ENCODE measurements around the gene PPP1R9B. TPM values are rescaled to one million over a fixed set of nuclear protein-coding genes. Genes with fewer than 3 reads are reported as not detected.

Gene PPP1R9B
- total RNA-seq, 2 experiments from 2014 or later = 84.3 to 86.1 TPM

GRCh38 chr17:50141745-50142110 lies 8.7 kb downstream of the PPP1R9B start:
- Mint-ChIP-seq H3K4me3 (peak overlapping the region; percentile 10), H3K9me3 (no peaks in the 10 kb centered on the region), H3K4me1 (ENCODE audit: low read depth) (peaks cover 71% of the 10 kb centered on the region), H3K27ac (peak overlapping the region; percentile 77), H3K36me3 (peaks cover 79% of the 10 kb centered on the region), H3K27me3 (no peaks in the 10 kb centered on the region)
- ChIA-PET CTCF (interaction anchor here (1.2 to 3.9 kb wide), 6 partner anchors 19 to 59 kb away, joined by 3 to 48 read pairs (median 10); no protein-coding TSS in a partner anchor), POLR2A (interaction anchor here (1.2 kb wide), 1 partner anchor 205 kb away, joined by 3 read pairs; no protein-coding TSS in a partner anchor)
- DNase-seq = peak; percentile 37
- intact Hi-C loops (cut with micrococcal nuclease) = no loop called here

DNA sequence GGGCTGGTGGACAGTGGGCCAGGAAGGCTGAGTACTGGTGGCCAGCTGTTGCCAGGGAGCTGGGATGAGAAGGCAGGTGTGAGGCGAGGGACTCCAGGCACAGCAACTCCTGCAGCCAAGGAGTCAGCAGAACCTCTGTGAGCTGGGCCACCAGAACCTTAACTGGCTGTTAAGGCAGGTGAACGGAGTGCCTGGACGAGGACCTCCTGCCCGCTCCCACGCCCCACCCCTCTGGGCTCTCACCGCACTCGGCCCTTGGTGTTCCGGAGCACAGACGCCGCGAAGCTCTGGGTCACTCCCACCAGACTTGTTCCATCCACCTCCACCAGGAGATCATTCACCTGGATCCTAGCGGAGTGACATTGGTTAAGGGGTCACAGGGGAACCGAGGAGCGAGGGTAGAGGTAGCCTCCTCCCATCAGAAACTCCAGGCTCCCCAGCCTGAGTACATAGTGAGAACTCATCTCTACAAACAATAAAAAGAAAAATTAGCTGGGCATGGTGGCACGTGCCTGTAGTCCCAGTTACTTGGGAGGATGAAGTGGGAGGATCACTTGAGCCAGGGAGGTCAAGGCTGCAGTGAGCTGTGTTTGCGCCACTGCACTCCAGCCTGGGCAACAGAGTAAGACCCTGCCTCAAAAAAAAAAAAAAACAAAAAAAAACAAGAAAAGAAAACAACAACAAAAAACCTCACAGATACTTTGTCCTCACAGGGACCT lies 9.3 kb downstream of the PPP1R9B start:
- Mint-ChIP-seq H3K27me3 (no peaks in the 10 kb centered on the region), H3K4me1 (ENCODE audit: low read depth) (peaks cover 68% of the 10 kb centered on the region), H3K27ac (peak overlapping the region; percentile 77), H3K36me3 (peaks cover 81% of the 10 kb centered on the region), H3K9me3 (no peaks in the 10 kb centered on the region), H3K4me3 (peak overlapping the region; percentile 24)
- no peak for DNase-seq
- ChIA-PET POLR2A (interaction anchor here (1.0 to 1.2 kb wide), 3 partner anchors 9 to 205 kb away, joined by 3 read pairs; no protein-coding TSS in a partner anchor), CTCF (interaction anchor here (1.0 to 3.9 kb wide), 13 partner anchors 7 to 156 kb away, joined by 3 to 48 read pairs (median 14); partner anchors contain the start of genes PPP1R9B and SAMD14)
- intact Hi-C loops (cut with micrococcal nuclease) = no loop called here

- Mint-ChIP-seq H3K9me3 (no peaks in the 10 kb centered on the region), H3K36me3 (peaks cover 81% of the 10 kb centered on the region), H3K4me3 (peak overlapping the region; percentile 55), H3K4me1 (ENCODE audit: low read depth) (peaks cover 58% of the 10 kb centered on the region), H3K27ac (peak overlapping the region; percentile 77), H3K27me3 (no peaks in the 10 kb centered on the region)
- intact Hi-C loops (cut with micrococcal nuclease) = loop anchor here (1.0 kb wide), 2 partner anchors 11 to 21 kb away; no protein-coding TSS in a partner anchor
- peak; percentile 89 for DNase-seq
- POLR2A ChIA-PET = interaction anchor here (1.0 to 1.2 kb wide), 4 partner anchors 8 to 206 kb away, joined by 3 to 9 read pairs (median 3); partner anchors contain the start of gene PPP1R9B
- CTCF ChIA-PET = interaction anchor here (0.6 to 3.9 kb wide), 14 partner anchors 8 to 157 kb away, joined by 3 to 48 read pairs (median 13); partner anchors contain the start of genes PPP1R9B and SAMD14
Measured at GRCh38 chr17:50139950-50140885, 10.3 kb downstream of the PPP1R9B start.

GRCh38 chr17:50139185-50139783 lies 11.2 kb downstream of the PPP1R9B start:
- intact Hi-C loops (cut with micrococcal nuclease) = no loop called here
- H3K4me1 Mint-ChIP-seq (ENCODE audit: low read depth) = peaks cover 49% of the 10 kb centered on the region
- no peak for DNase-seq
- ChIA-PET CTCF (interaction anchor here (0.8 to 3.9 kb wide), 18 partner anchors 9 to 158 kb away, joined by 3 to 48 read pairs (median 12); partner anchors contain the start of genes PPP1R9B, SAMD14 and SGCA), POLR2A (interaction anchor here (0.8 to 1.2 kb wide), 2 partner anchors 11 to 45 kb away, joined by 4 to 9 read pairs; partner anchors contain the start of gene PPP1R9B)
- H3K4me3 Mint-ChIP-seq = no peak overlapping the region
- no peak overlapping the region for H3K27ac Mint-ChIP-seq
- no peaks in the 10 kb centered on the region for H3K27me3 Mint-ChIP-seq
- no peaks in the 10 kb centered on the region for H3K9me3 Mint-ChIP-seq
- peaks cover 76% of the 10 kb centered on the region for H3K36me3 Mint-ChIP-seq

DNA sequence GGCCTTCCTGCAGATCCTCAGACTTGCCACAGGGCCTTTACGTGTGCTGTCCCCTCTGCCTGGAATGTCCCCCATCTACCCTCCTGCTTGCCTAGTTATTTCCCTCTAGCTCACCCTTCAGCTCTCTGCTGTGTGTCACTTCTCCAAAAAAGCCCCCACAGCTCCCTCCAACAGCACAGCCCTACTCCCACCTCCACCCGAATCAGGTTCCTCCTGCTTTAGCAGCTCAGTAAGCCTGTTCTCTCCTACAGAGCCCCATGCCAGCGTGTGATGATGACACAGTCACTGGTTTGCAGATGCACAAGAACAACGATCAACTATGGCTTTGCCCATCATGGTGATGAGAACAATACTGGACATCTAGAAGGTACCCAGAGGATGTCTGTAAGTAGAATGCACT lies 13.4 kb downstream of the PPP1R9B start:
- intact Hi-C loops (cut with micrococcal nuclease) = no loop called here
- H3K4me1 Mint-ChIP-seq (ENCODE audit: low read depth) = peaks cover 33% of the 10 kb centered on the region
- H3K4me3 Mint-ChIP-seq = no peak overlapping the region
- H3K9me3 Mint-ChIP-seq = no peaks in the 10 kb centered on the region
- CTCF ChIA-PET = interaction anchor here (1.0 to 2.1 kb wide), 3 partner anchors 20 to 63 kb away, joined by 3 to 9 read pairs (median 5); no protein-coding TSS in a partner anchor
- H3K36me3 Mint-ChIP-seq = peaks cover 67% of the 10 kb centered on the region
- POLR2A ChIA-PET = interaction anchor here (0.6 to 1.3 kb wide), 3 partner anchors 9 to 49 kb away, joined by 3 read pairs; no protein-coding TSS in a partner anchor
- no peak overlapping the region for H3K27ac Mint-ChIP-seq
- DNase-seq = no peak
- H3K27me3 Mint-ChIP-seq = no peaks in the 10 kb centered on the region

DNA sequence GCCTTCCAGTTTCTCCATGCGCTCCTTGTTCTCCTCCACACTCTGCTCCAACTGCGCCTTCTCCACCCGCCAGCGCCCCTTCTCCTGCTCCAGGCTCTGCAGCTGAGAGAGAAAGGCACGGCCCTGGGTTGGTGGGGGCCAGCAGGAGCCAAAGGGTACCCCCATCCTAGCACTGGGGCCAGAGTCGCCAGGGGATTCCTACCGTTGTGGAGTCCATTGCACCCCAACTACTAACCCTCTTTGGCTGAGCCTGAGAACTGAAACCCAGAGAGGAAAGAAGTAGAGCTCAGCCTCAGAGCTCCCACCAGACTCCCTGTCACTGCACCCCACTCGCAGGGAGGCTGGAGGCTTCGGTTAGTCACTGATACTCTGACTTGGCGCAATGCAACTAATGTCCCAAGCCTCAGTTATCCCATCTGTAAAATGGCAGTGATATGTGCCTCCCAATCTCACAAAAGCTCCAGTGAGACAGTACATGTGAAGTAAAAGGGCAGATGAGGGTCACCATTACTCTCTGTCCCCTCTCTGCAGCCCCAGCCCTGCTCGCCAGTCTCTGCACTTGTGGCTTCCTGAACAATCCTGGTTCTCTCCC lies 14.3 kb downstream of the PPP1R9B start:
- Mint-ChIP-seq H3K4me1 (ENCODE audit: low read depth) (peaks cover 31% of the 10 kb centered on the region), H3K4me3 (no peak overlapping the region), H3K9me3 (no peaks in the 10 kb centered on the region), H3K36me3 (peaks cover 60% of the 10 kb centered on the region), H3K27ac (peak overlapping the region; percentile 11), H3K27me3 (peaks cover 1% of the 10 kb centered on the region)
- intact Hi-C loops (cut with micrococcal nuclease) = no loop called here
- CTCF ChIA-PET = interaction anchor here (0.6 to 2.1 kb wide), 4 partner anchors 19 to 96 kb away, joined by 3 to 9 read pairs (median 4); no protein-coding TSS in a partner anchor
- POLR2A ChIA-PET = interaction anchor here (1.1 to 1.3 kb wide), 2 partner anchors 26 to 48 kb away, joined by 3 read pairs; no protein-coding TSS in a partner anchor
- no peak for DNase-seq

DNA sequence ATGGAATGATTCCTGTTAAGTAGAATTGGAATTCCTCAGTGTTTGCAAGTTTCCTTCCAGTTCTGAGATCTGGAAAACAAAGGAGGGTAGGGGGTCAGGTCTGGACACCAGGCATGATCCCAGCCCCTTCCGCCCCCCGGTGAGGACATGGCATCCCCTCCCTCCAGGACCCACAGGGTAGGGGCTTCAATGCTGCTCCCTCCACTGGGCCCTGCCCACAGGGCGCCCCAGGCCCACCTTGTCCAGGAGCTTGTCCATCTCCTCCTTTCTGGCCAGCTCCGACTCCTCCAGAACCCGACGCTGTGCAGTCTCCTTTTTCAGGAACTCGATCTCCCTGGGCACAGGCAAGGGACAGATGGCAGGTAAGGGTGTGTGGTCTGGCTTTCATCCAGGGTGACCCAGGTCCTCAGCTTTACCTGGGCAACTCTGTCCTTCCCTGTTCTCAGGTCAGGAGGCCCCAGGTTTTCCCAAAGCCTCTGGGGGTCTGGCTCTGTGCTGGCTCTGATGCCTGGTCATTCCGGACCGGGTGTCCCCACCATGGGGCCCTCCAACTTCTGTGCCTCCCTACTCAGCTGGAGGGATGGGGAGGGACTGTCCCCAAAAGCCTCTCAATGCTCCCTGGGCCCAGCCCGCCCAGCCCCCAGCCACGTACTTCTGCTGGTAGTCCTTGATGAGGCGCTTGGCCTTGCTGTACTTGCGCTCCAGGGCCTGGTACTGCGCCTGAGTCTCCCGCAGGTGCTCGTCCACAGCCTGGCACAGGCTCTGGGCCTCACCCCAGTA lies 15.0 kb downstream of the PPP1R9B start:
- H3K4me1 Mint-ChIP-seq (ENCODE audit: low read depth) = peaks cover 31% of the 10 kb centered on the region
- H3K9me3 Mint-ChIP-seq = no peaks in the 10 kb centered on the region
- H3K27me3 Mint-ChIP-seq = peaks cover 4% of the 10 kb centered on the region
- H3K27ac Mint-ChIP-seq = no peak overlapping the region
- ChIA-PET CTCF (interaction anchor here (1.3 to 2.1 kb wide), 2 partner anchors 18 to 26 kb away, joined by 3 to 9 read pairs; no protein-coding TSS in a partner anchor), POLR2A (interaction anchor here (1.3 kb wide), 1 partner anchor 26 kb away, joined by 3 read pairs; no protein-coding TSS in a partner anchor)
- intact Hi-C loops (cut with micrococcal nuclease) = no loop called here
- H3K4me3 Mint-ChIP-seq = no peak overlapping the region
- peaks cover 56% of the 10 kb centered on the region for H3K36me3 Mint-ChIP-seq
- DNase-seq = no peak

- intact Hi-C loops (cut with micrococcal nuclease) = no loop called here
- no peak overlapping the region for H3K27ac Mint-ChIP-seq
- ChIA-PET POLR2A (no interaction called here), CTCF (interaction anchor here (0.7 kb wide), 1 partner anchor 20 kb away, joined by 4 read pairs; no protein-coding TSS in a partner anchor)
- H3K4me3 Mint-ChIP-seq = no peak overlapping the region
- peaks cover 46% of the 10 kb centered on the region for H3K36me3 Mint-ChIP-seq
- H3K9me3 Mint-ChIP-seq = no peaks in the 10 kb centered on the region
- DNase-seq = no peak
- peaks cover 24% of the 10 kb centered on the region for H3K4me1 Mint-ChIP-seq (ENCODE audit: low read depth)
- H3K27me3 Mint-ChIP-seq = peaks cover 6% of the 10 kb centered on the region
Measured at GRCh38 chr17:50134206-50135110, 16.0 kb downstream of the PPP1R9B start.

- intact Hi-C loops (cut with micrococcal nuclease) = no loop called here
- Mint-ChIP-seq H3K27me3 (peaks cover 6% of the 10 kb centered on the region), H3K9me3 (no peaks in the 10 kb centered on the region), H3K4me1 (ENCODE audit: low read depth) (peaks cover 25% of the 10 kb centered on the region), H3K4me3 (no peak overlapping the region), H3K27ac (no peak overlapping the region), H3K36me3 (peaks cover 38% of the 10 kb centered on the region)
- CTCF ChIA-PET = no interaction called here
- DNase-seq = no peak
- POLR2A ChIA-PET = no interaction called here
Measured at GRCh38 chr17:50133769-50134099, 16.7 kb downstream of the PPP1R9B start.
